Measurements from ENCODE around the gene HEATR1.

- no peak for TF ChIP-seq EZH2phosphoT487 (IDR thresholded peaks at IDR 0.05; ENCODE audit: borderline replicate concordance, low read depth, low read length)
- no peak for TF ChIP-seq CTCF (conservative IDR thresholded peaks at IDR 0.05; ENCODE audit: low read length)
Observed at GRCh38 chr1:236530286-236530685, 74.0 kb downstream of the HEATR1 start.
